ENCODE results near the gene TBCEL.
"Not testable (repeated sequence)": the region's sequence is repeated elsewhere in the genome, so short reads cannot be mapped to it uniquely, and the experiment has no call there.

Gene TBCEL

GRCh38 chr11:121024989-121025388 is 1.1 kb downstream of the TBCEL start:
- Histone ChIP-seq H3K27ac (ENCODE audit: poor library complexity, severe bottlenecking) (no peak overlapping the region), H3K27me3 (ENCODE audit: insufficient read depth, poor library complexity, severe bottlenecking) (no peaks in the 10 kb centered on the region), H3K9me3 (ENCODE audit: severe bottlenecking) (no peaks in the 10 kb centered on the region), H3K4me3 (ENCODE audit: severe bottlenecking) (peak overlapping the region; percentile 75), H3K36me3 (ENCODE audit: low read depth) (peaks cover 4% of the 10 kb centered on the region; the same call in 1 of the 2 replicates), H3K4me1 (ENCODE audit: insufficient read depth, poor library complexity, severe bottlenecking) (peaks cover 10% of the 10 kb centered on the region)
- DNase-seq (ENCODE audit: low spot score) (no peak), ATAC-seq (ENCODE audit: low read depth) (peak; percentile 59)
- TF ChIP-seq, protein P1, sequence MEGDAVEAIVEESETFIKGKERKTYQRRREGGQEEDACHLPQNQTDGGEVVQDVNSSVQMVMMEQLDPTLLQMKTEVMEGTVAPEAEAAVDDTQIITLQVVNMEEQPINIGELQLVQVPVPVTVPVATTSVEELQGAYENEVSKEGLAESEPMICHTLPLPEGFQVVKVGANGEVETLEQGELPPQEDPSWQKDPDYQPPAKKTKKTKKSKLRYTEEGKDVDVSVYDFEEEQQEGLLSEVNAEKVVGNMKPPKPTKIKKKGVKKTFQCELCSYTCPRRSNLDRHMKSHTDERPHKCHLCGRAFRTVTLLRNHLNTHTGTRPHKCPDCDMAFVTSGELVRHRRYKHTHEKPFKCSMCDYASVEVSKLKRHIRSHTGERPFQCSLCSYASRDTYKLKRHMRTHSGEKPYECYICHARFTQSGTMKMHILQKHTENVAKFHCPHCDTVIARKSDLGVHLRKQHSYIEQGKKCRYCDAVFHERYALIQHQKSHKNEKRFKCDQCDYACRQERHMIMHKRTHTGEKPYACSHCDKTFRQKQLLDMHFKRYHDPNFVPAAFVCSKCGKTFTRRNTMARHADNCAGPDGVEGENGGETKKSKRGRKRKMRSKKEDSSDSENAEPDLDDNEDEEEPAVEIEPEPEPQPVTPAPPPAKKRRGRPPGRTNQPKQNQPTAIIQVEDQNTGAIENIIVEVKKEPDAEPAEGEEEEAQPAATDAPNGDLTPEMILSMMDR (IDR thresholded peaks at IDR 0.05; ENCODE audit: poor library complexity, severe bottlenecking), result no peak

DNA sequence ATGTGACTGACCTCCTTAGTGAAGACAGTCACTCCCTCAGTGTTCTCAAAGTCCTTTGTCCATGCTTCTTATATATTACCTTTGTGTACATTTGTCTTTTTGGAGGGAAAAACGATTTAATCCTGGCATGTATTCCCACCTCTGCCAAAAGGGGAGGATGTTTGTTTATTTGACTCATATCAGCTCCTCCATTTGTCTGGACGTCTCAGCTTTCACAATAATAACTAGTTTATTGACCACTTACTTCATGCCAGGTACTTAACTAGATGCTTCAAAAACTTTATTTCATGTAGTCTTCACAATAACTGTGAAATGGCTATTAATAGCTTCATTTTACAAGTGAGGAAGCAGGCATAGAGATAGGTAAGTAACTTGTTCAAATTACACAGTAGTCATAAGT is 5.3 kb downstream of the TBCEL start:
- H3K27me3 ChIP-seq (ENCODE audit: insufficient read depth, poor library complexity, severe bottlenecking), result no peaks in the 10 kb centered on the region
- DNase-seq (ENCODE audit: low spot score) (no peak), ATAC-seq (ENCODE audit: low read depth) (no peak)
- peaks cover 10% of the 10 kb centered on the region for H3K4me1 ChIP-seq (ENCODE audit: insufficient read depth, poor library complexity, severe bottlenecking)
- TF ChIP-seq, protein P1 (IDR thresholded peaks at IDR 0.05; ENCODE audit: poor library complexity, severe bottlenecking), result no peak
- peaks cover 4% of the 10 kb centered on the region; the same call in 1 of the 2 replicates for H3K36me3 ChIP-seq (ENCODE audit: low read depth)
- no peaks in the 10 kb centered on the region for H3K9me3 ChIP-seq (ENCODE audit: severe bottlenecking)
- H3K27ac ChIP-seq (ENCODE audit: poor library complexity, severe bottlenecking), result no peak overlapping the region
- no peak overlapping the region for H3K4me3 ChIP-seq (ENCODE audit: severe bottlenecking)

DNA sequence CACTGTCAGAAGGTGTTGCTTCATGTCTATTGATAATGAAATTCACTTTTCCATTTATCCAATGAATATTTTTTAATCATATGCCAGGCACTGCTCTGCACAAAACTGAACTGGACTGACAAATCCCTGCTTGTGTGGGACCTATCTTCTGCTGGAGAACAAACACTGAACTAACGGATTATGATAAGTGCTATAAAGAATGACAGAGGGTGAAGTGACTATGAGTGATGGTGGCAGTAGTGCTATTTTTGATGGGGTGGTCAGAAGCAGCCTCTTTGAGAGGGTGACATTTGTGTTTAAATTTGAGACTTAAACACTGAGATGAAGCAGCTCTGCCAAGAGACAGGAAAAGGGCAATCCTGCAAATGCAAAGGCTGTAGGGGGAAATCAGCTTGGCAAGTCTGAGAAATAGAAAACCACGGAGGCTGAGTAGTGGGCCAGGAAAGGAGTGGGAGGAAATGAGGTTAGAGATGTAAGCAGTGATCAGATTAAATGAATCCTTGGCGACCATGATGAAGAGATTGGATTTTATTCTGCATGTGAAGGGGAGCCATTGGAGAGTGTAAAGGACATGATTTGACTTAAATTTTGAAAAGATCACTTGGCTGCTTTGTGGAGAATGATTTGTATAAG is 6.0 kb downstream of the TBCEL start:
- Histone ChIP-seq H3K27me3 (ENCODE audit: insufficient read depth, poor library complexity, severe bottlenecking) (no peaks in the 10 kb centered on the region), H3K4me1 (ENCODE audit: insufficient read depth, poor library complexity, severe bottlenecking) (peaks cover 6% of the 10 kb centered on the region), H3K27ac (ENCODE audit: poor library complexity, severe bottlenecking) (no peak overlapping the region), H3K9me3 (ENCODE audit: severe bottlenecking) (no peaks in the 10 kb centered on the region), H3K4me3 (ENCODE audit: severe bottlenecking) (no peak overlapping the region), H3K36me3 (ENCODE audit: low read depth) (peaks cover 4% of the 10 kb centered on the region; the same call in 1 of the 2 replicates)
- no peak for ATAC-seq (ENCODE audit: low read depth)
- no peak for DNase-seq (ENCODE audit: low spot score)
- TF ChIP-seq, protein P1 (IDR thresholded peaks at IDR 0.05; ENCODE audit: poor library complexity, severe bottlenecking), result no peak

- Histone ChIP-seq H3K9me3 (ENCODE audit: severe bottlenecking) (no peaks in the 10 kb centered on the region), H3K27me3 (ENCODE audit: insufficient read depth, poor library complexity, severe bottlenecking) (no peaks in the 10 kb centered on the region), H3K36me3 (ENCODE audit: low read depth) (peaks cover 4% of the 10 kb centered on the region; the same call in 1 of the 2 replicates), H3K4me1 (ENCODE audit: insufficient read depth, poor library complexity, severe bottlenecking) (no peaks in the 10 kb centered on the region), H3K27ac (ENCODE audit: poor library complexity, severe bottlenecking) (no peak overlapping the region), H3K4me3 (ENCODE audit: severe bottlenecking) (no peak overlapping the region)
- no peak for ATAC-seq (ENCODE audit: low read depth)
- TF ChIP-seq, protein P1 (IDR thresholded peaks at IDR 0.05; ENCODE audit: poor library complexity, severe bottlenecking), result no peak
- DNase-seq (ENCODE audit: low spot score), result no peak
Measured at GRCh38 chr11:121031167-121031566, 7.3 kb downstream of the TBCEL start.

- DNase-seq (ENCODE audit: low spot score); H3K4me1 ChIP-seq (ENCODE audit: insufficient read depth, poor library complexity, severe bottlenecking); H3K27ac ChIP-seq (ENCODE audit: poor library complexity, severe bottlenecking); H3K36me3 ChIP-seq (ENCODE audit: low read depth); H3K27me3 ChIP-seq (ENCODE audit: insufficient read depth, poor library complexity, severe bottlenecking); ATAC-seq (ENCODE audit: low read depth); H3K9me3 ChIP-seq (ENCODE audit: severe bottlenecking); H3K4me3 ChIP-seq (ENCODE audit: severe bottlenecking): not testable (repeated sequence)
Measured at GRCh38 chr11:121031648-121032047, 7.7 kb downstream of the TBCEL start.

Measured in RWPE2 (cell line).